Esophagus squamous epithelium (tissue), 5 donors: ENCODE results near the gene TUT4. TPM values are rescaled to one million over a fixed set of nuclear protein-coding genes. Genes with fewer than 3 reads are reported as not detected.

Experiments used
- DNase-seq: peaks from one replicate; lab custom pipeline; 2025; lab: John Stamatoyannopoulos, UW
- H3K27ac ChIP-seq, 4 donors: fragments of 200-600 bp; sonication (generic); one replicate each; pipeline ENCODE4 v1.5.1; 2016 to 2019; ENCODE audit warnings: mild to moderate bottlenecking in 1 of 4
- H3K27me3 ChIP-seq, 4 donors: fragments of 200-600 bp; sonication (generic); 1 replicate in 3 of 4; 2 replicates in 1 of 4; pipeline versions ENCODE4 v1.5.1 to v1.6.0; 2017 to 2021; ENCODE audit warnings: antibody characterized with exemption in 1 of 4
- H3K36me3 ChIP-seq, 3 donors: fragments of 200-600 bp; sonication (generic); one replicate each; pipeline ENCODE4 v1.5.1; 2016 to 2019
- H3K4me1 ChIP-seq, 3 donors: fragments of 200-600 bp; sonication (generic); one replicate each; pipeline ENCODE4 v1.5.1; 2017 to 2019
- H3K4me3 ChIP-seq, 4 donors: fragments of 200-600 bp; sonication (generic); 1 replicate in 3 of 4; 2 replicates in 1 of 4; pipeline ENCODE4 v1.5.1; 2016 to 2019; ENCODE audit warnings: mild to moderate bottlenecking in 2 of 4, moderate library complexity in 1 of 4
- H3K9me3 ChIP-seq, 3 donors: fragments of 200-600 bp; sonication (generic); one replicate each; pipeline ENCODE4 v1.5.1; 2016 to 2019
- CTCF ChIP-seq, 6 experiments: fragments of 450-650 bp in 4 of 6; fragments of 200-600 bp in 2 of 6; sonication (generic) in 2 of 6; IDR thresholded peaks; one replicate each; pipeline ENCODE4 v1.5.1; 2016 to 2019; ENCODE audit warnings: antibody characterized with exemption in 6 of 6, mild to moderate bottlenecking in 4 of 6, moderate library complexity in 4 of 6
- POLR2A ChIP-seq, 4 donors: fragments of 450-650 bp; IDR thresholded peaks; one replicate each; pipeline ENCODE4 v1.6.1; 2017; ENCODE audit warnings: antibody characterized with exemption in 4 of 4, mild to moderate bottlenecking in 4 of 4, moderate library complexity in 3 of 4
- WGBS, 2 donors: methylation state at CpG; one replicate each; pipeline ENCODE4 v1.1.5; 2018; 5-methylcytosine and 5-hydroxymethylcytosine counted together
- intact Hi-C: fragments of 100-400 bp; cut with DNase I; formaldehyde crosslinking; loops from one replicate; pipeline ENCODE4 v1.15.0; 2022
- total RNA-seq, 4 donors: library from RNA; depleted of rRNA; stranded (reverse); fragments of >200 nt; gene quantifications; one replicate each; pipeline ENCODE4 v1.1.0, GENCODE V29; 2016
- donor health status: DM: yes; HTN: yes; CAD: no.

The TUT4 gene
- 10 to 100 TPM; 18.9 to 56.1 (median 26.8) TPM for total RNA-seq

- peak within 1 kb of the TSS; percentile 85 to 99 (median 90) for H3K4me3 ChIP-seq
- H3K27ac ChIP-seq, result peak within 1 kb of the TSS; percentile 92 to 96 (median 94)
- no peaks in the 10 kb centered on the region for H3K36me3 ChIP-seq
- H3K4me1 ChIP-seq, result peaks cover 10 to 50% (median 18%) of the 10 kb centered on the region in 3 donors
- intact Hi-C loops, result no loop called here
- H3K27me3 ChIP-seq, result no peaks in the 10 kb centered on the region
- DNase-seq, result peak; percentile 39
- H3K9me3 ChIP-seq, result no peaks in the 10 kb centered on the region
- TF ChIP-seq POLR2A (IDR thresholded peaks at IDR 0.05) (peak in 2 of 4 donors; percentile 18 to 51), CTCF (IDR thresholded peaks at IDR 0.05) (peak in 2 of 6 experiments; percentile 6 to 8)
- WGBS, 2 donors, result 0% methylated on average over 13 to 16 of the region's 68 CpGs
These were observed at the start of gene TUT4 for GRCh38 chr1:52552505-52553361. TUT4 (minus strand) TSS chr1:52553092; CDS start chr1:52526280, 26,812 bp downstream.

GRCh38 chr1:52601991-52602855, 49.3 kb upstream of the TUT4 start, which contains the start of gene GPX7:
GPX7 (plus strand) TSS chr1:52602371; CDS start chr1:52602410, 39 bp downstream.
- Histone ChIP-seq H3K36me3 (peaks cover 0 to 8% (median 0%) of the 10 kb centered on the region in 3 donors), H3K4me3 (peak within 1 kb of the TSS; percentile 37 to 77 (median 54)), H3K27me3 (no peaks in the 10 kb centered on the region), H3K4me1 (peaks cover 7 to 33% (median 26%) of the 10 kb centered on the region in 3 donors), H3K27ac (peak within 1 kb of the TSS; percentile 56 to 84 (median 75)), H3K9me3 (no peaks in the 10 kb centered on the region)
- WGBS, 2 donors, result 12% methylated on average over 6 of the region's 97 CpGs; no CpG with 5 or more reads in 1 of the 2 donors
- TF ChIP-seq CTCF (IDR thresholded peaks at IDR 0.05), result no peak
- no peak for TF ChIP-seq POLR2A (IDR thresholded peaks at IDR 0.05)
- intact Hi-C loops, result no loop called here
- no peak for DNase-seq

- Histone ChIP-seq H3K9me3 (no peaks in the 10 kb centered on the region), H3K4me1 (peaks cover 7 to 33% (median 26%) of the 10 kb centered on the region in 3 donors), H3K27ac (peak overlapping the region in 2 of 4 donors; percentile 56 to 84), H3K27me3 (no peaks in the 10 kb centered on the region), H3K36me3 (peaks cover 0 to under 1% (median 0%) of the 10 kb centered on the region in 3 donors), H3K4me3 (peak overlapping the region in 2 of 4 donors; percentile 63 to 77)
- intact Hi-C loops, result no loop called here
- 73 to 79% methylated on average over 3 of the region's 3 CpGs for WGBS, 2 donors
- TF ChIP-seq CTCF (IDR thresholded peaks at IDR 0.05) (no peak), POLR2A (IDR thresholded peaks at IDR 0.05) (no peak)
- no peak for DNase-seq
These were observed 48.6 kb upstream of the TUT4 start for GRCh38 chr1:52601519-52601918.

GRCh38 chr1:52600533-52601179, 47.8 kb upstream of the TUT4 start:
- TF ChIP-seq POLR2A (IDR thresholded peaks at IDR 0.05), result no peak
- TF ChIP-seq CTCF (IDR thresholded peaks at IDR 0.05), result no peak
- H3K4me3 ChIP-seq, result no peak overlapping the region
- peaks cover 0 to 7% (median 0%) of the 10 kb centered on the region in 4 donors for H3K27me3 ChIP-seq
- no peak overlapping the region for H3K27ac ChIP-seq
- WGBS, 2 donors, result 97 to 98% methylated on average over 8 of the region's 8 CpGs
- H3K4me1 ChIP-seq, result peaks cover 7 to 33% (median 26%) of the 10 kb centered on the region in 3 donors
- H3K36me3 ChIP-seq, result no peaks in the 10 kb centered on the region
- no peak for DNase-seq
- intact Hi-C loops, result no loop called here
- H3K9me3 ChIP-seq, result no peaks in the 10 kb centered on the region
